Panc1 (cell line): ENCODE measurements around the gene SLX1A.

Experiments used
- CTCF ChIP-seq: fragments of 450-650 bp; IDR thresholded peaks from 2 replicates; pipeline ENCODE4 v1.5.1; 2017; ENCODE audit warnings: mild to moderate bottlenecking
- POLR2AphosphoS5 ChIP-seq: IDR thresholded peaks from 2 replicates; pipeline ENCODE4 v1.6.1; 2012; ENCODE audit warnings: mild to moderate bottlenecking, low read depth, low read length, moderate library complexity

DNA sequence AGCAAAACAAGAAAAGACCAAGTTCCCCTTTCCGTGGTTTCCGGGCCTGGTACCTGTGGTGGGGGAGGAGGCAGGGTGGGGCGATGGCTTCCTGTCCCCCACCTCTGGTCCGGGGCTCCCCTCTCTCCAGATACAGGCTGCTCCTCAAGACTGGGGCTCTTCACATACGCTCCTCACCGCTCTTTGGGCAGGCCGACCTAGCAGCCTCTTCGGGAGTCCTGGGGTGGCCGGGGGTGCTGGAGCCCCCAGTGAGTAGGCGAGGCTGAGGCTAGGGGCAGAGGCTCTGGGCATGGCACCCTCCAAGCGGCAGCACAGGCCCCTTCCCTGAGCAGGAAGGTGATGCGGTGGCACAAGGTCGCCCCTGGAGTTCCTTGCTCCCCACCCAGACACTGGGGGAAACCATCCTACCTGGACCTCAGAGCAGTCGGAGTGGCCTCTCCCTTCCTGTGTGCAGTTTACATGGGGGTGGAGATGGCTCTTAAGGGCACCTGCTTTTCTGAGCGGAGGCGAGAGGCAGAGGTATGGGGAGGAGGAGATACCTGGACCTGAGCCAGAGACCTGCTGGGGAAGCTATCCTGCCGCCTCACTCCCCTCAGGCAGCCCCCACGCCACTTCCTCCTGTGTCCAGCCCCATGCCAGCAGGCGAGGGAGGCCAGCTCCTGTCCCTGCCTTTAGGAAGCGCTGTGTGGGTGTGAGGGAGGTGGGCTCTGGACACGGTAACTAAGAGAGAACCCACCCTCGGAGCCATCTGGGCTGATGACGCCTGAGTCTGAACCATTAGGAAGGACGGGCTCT lies 9.4 kb upstream of the SLX1A start:
- no peak for TF ChIP-seq POLR2AphosphoS5
- TF ChIP-seq CTCF, result no peak
